ENCODE measurements around the gene AOC1. TPM values are rescaled to one million over a fixed set of nuclear protein-coding genes. Genes with fewer than 3 reads are reported as not detected.

Gene AOC1
- polyA plus RNA-seq, 4 donors: 72.7 to 325 (median 173) TPM

GRCh38 chr7:150867605-150868004 lies 15.3 kb downstream of the AOC1 start:
- WGBS, 3 donors: 81 to 91% (median 86%) methylated on average over 7 of the region's 7 CpGs
- no peak for DNase-seq
- no peaks in the 10 kb centered on the region for H3K4me1 ChIP-seq (ENCODE audit: control insufficient read depth in 3 of 3, insufficient read depth in 2 of 3, low read depth in 1 of 3, low read length in 2 of 3)
- no peaks in the 10 kb centered on the region for H3K36me3 ChIP-seq (ENCODE audit: control insufficient read depth in 3 of 3, insufficient read depth in 2 of 3, low read depth in 1 of 3, low read length in 3 of 3)
- H3K27ac ChIP-seq (ENCODE audit: low read depth in 1 of 3, low read length in 2 of 3): no peak overlapping the region
- FAIRE-seq: no peak
- H3K27me3 ChIP-seq (ENCODE audit: control insufficient read depth in 3 of 3, insufficient read depth in 3 of 3, low read length in 3 of 3): no peaks in the 10 kb centered on the region
- no peak overlapping the region for H3K4me3 ChIP-seq (ENCODE audit: low read depth in 1 of 3, low read length in 3 of 3)
- H3K9me3 ChIP-seq (ENCODE audit: control insufficient read depth in 2 of 2, insufficient read depth in 1 of 2, low read depth in 1 of 2, low read length in 1 of 2): peaks cover 0 to 9% of the 10 kb centered on the region in 2 donors

DNA sequence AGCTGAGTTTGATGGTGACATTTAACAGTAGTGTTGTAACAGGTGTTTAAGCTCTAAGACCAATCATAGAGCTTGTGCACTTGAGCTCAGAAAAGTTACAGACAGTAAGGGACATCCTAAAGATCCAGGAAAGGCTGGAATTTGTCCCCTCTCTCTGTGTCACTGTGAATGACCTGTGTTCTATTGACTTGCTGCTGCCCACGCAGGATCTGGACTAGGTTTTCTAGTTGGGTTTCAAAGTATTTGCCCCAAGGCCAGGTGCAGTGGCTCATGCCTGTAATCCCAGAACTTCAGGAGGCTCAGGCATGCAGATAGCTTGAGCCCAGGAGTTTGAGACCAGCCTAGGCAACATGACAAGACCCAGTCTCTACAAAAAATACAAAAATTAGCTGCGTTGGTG lies 17.1 kb downstream of the AOC1 start:
- Histone ChIP-seq H3K4me3 (ENCODE audit: low read depth in 1 of 3, low read length in 3 of 3) (no peak overlapping the region), H3K36me3 (ENCODE audit: control insufficient read depth in 3 of 3, insufficient read depth in 2 of 3, low read depth in 1 of 3, low read length in 3 of 3) (no peaks in the 10 kb centered on the region), H3K27me3 (ENCODE audit: control insufficient read depth in 3 of 3, insufficient read depth in 3 of 3, low read length in 3 of 3) (no peaks in the 10 kb centered on the region), H3K9me3 (ENCODE audit: control insufficient read depth in 2 of 2, insufficient read depth in 1 of 2, low read depth in 1 of 2, low read length in 1 of 2) (peaks cover 0 to 4% of the 10 kb centered on the region in 2 donors), H3K4me1 (ENCODE audit: control insufficient read depth in 3 of 3, insufficient read depth in 2 of 3, low read depth in 1 of 3, low read length in 2 of 3) (no peaks in the 10 kb centered on the region), H3K27ac (ENCODE audit: low read depth in 1 of 3, low read length in 2 of 3) (no peak overlapping the region)
- no peak for DNase-seq
- WGBS, 3 donors: 60 to 84% (median 79%) methylated on average over 2 of the region's 2 CpGs
- FAIRE-seq: no peak

- H3K27me3 ChIP-seq (ENCODE audit: control insufficient read depth in 3 of 3, insufficient read depth in 3 of 3, low read length in 3 of 3): no peaks in the 10 kb centered on the region
- peaks cover 0 to 4% of the 10 kb centered on the region in 2 donors for H3K9me3 ChIP-seq (ENCODE audit: control insufficient read depth in 2 of 2, insufficient read depth in 1 of 2, low read depth in 1 of 2, low read length in 1 of 2)
- H3K27ac ChIP-seq (ENCODE audit: low read depth in 1 of 3, low read length in 2 of 3): no peak overlapping the region
- H3K36me3 ChIP-seq (ENCODE audit: control insufficient read depth in 3 of 3, insufficient read depth in 2 of 3, low read depth in 1 of 3, low read length in 3 of 3): no peaks in the 10 kb centered on the region
- DNase-seq: no peak
- H3K4me1 ChIP-seq (ENCODE audit: control insufficient read depth in 3 of 3, insufficient read depth in 2 of 3, low read depth in 1 of 3, low read length in 2 of 3): no peaks in the 10 kb centered on the region
- no peak overlapping the region for H3K4me3 ChIP-seq (ENCODE audit: low read depth in 1 of 3, low read length in 3 of 3)
- no peak for FAIRE-seq
These were observed 19.3 kb downstream of the AOC1 start for GRCh38 chr7:150871601-150872000.

DNA sequence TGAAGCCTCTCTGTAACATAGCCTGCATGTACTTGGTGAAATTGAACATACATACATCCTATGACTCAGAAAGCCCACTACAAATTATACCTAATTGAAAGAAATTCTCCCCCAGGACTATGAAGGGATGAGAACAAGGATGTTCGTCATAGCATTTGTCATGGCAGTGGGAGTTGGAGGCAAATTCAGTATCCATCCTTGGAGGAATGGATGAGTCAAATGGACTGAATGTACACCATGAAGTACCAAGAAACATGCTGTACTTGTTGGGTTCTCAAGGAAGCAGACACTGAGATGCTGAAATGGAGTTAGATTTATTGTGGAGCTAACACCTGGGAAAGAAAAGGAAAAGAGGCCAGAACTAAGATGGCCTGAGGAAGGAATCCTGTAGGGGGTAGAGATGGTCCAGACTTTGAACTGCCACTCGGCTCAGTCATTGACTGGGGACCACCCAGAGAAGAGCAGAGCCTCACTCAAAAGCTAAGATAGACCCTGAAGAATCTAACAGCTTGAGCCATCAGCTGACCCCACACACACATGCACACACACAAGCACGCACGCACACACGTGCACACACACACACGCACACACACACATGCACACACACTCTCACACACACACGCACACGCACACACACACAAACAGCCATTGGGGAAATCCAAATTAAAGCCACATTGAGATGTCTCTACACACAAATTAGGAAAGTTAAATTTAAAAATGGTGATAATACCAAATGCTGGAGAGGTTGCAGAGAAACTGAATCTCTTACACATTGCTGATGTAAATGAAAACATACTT lies 22.3 kb downstream of the AOC1 start:
- Histone ChIP-seq H3K4me3 (ENCODE audit: low read depth in 1 of 3, low read length in 3 of 3) (no peak overlapping the region), H3K27ac (ENCODE audit: low read depth in 1 of 3, low read length in 2 of 3) (no peak overlapping the region), H3K27me3 (ENCODE audit: control insufficient read depth in 3 of 3, insufficient read depth in 3 of 3, low read length in 3 of 3) (peaks cover 0 to 2% (median 0%) of the 10 kb centered on the region in 3 donors), H3K4me1 (ENCODE audit: control insufficient read depth in 3 of 3, insufficient read depth in 2 of 3, low read depth in 1 of 3, low read length in 2 of 3) (peaks cover 0 to 3% (median 0%) of the 10 kb centered on the region in 3 donors), H3K9me3 (ENCODE audit: control insufficient read depth in 2 of 2, insufficient read depth in 1 of 2, low read depth in 1 of 2, low read length in 1 of 2) (peaks cover 0 to 3% of the 10 kb centered on the region in 2 donors), H3K36me3 (ENCODE audit: control insufficient read depth in 3 of 3, insufficient read depth in 2 of 3, low read depth in 1 of 3, low read length in 3 of 3) (no peaks in the 10 kb centered on the region)
- 86 to 93% (median 90%) methylated on average over 8 of the region's 8 CpGs for WGBS, 3 donors
- FAIRE-seq (no peak), DNase-seq (no peak)

GRCh38 chr7:150875791-150876190 lies 23.5 kb downstream of the AOC1 start:
- peaks cover 0 to 3% (median 0%) of the 10 kb centered on the region in 3 donors for H3K4me1 ChIP-seq (ENCODE audit: control insufficient read depth in 3 of 3, insufficient read depth in 2 of 3, low read depth in 1 of 3, low read length in 2 of 3)
- peaks cover 1 to 8% of the 10 kb centered on the region in 2 donors for H3K9me3 ChIP-seq (ENCODE audit: control insufficient read depth in 2 of 2, insufficient read depth in 1 of 2, low read depth in 1 of 2, low read length in 1 of 2)
- DNase-seq (peak in 1 of 2 donors; percentile 34), FAIRE-seq (no peak)
- H3K36me3 ChIP-seq (ENCODE audit: control insufficient read depth in 3 of 3, insufficient read depth in 2 of 3, low read depth in 1 of 3, low read length in 3 of 3): no peaks in the 10 kb centered on the region
- no peak overlapping the region for H3K27ac ChIP-seq (ENCODE audit: low read depth in 1 of 3, low read length in 2 of 3)
- 70% methylated on average over 4 of the region's 4 CpGs for WGBS, 3 donors
- no peak overlapping the region for H3K4me3 ChIP-seq (ENCODE audit: low read depth in 1 of 3, low read length in 3 of 3)
- peaks cover 0 to 2% (median 0%) of the 10 kb centered on the region in 3 donors for H3K27me3 ChIP-seq (ENCODE audit: control insufficient read depth in 3 of 3, insufficient read depth in 3 of 3, low read length in 3 of 3)

- peak; percentile 80 to 91 for DNase-seq
- H3K36me3 ChIP-seq (ENCODE audit: control insufficient read depth in 3 of 3, insufficient read depth in 2 of 3, low read depth in 1 of 3, low read length in 3 of 3): no peaks in the 10 kb centered on the region
- H3K27ac ChIP-seq (ENCODE audit: low read depth in 1 of 3, low read length in 2 of 3): peak overlapping the region in 1 of 3 donors; percentile 50
- 5 to 7% (median 6%) methylated on average over 16 to 19 of the region's 19 CpGs for whole genome bisulfite sequencing, 3 donors
- H3K9me3 ChIP-seq (ENCODE audit: control insufficient read depth in 2 of 2, insufficient read depth in 1 of 2, low read depth in 1 of 2, low read length in 1 of 2): peaks cover 1 to 8% of the 10 kb centered on the region in 2 donors
- H3K27me3 ChIP-seq (ENCODE audit: control insufficient read depth in 3 of 3, insufficient read depth in 3 of 3, low read length in 3 of 3): peaks cover 0 to 2% (median 0%) of the 10 kb centered on the region in 3 donors
- H3K4me1 ChIP-seq (ENCODE audit: control insufficient read depth in 3 of 3, insufficient read depth in 2 of 3, low read depth in 1 of 3, low read length in 2 of 3): peaks cover 0 to 3% (median 0%) of the 10 kb centered on the region in 3 donors
- H3K4me3 ChIP-seq (ENCODE audit: low read depth in 1 of 3, low read length in 3 of 3): peak overlapping the region in 1 of 3 donors; percentile 16
- FAIRE-seq: no peak
These were observed 24.7 kb downstream of the AOC1 start for GRCh38 chr7:150876817-150877526.

GRCh38 chr7:150877536-150877935 lies 25.2 kb downstream of the AOC1 start:
- Histone ChIP-seq H3K36me3 (ENCODE audit: control insufficient read depth in 3 of 3, insufficient read depth in 2 of 3, low read depth in 1 of 3, low read length in 3 of 3) (no peaks in the 10 kb centered on the region), H3K9me3 (ENCODE audit: control insufficient read depth in 2 of 2, insufficient read depth in 1 of 2, low read depth in 1 of 2, low read length in 1 of 2) (peaks cover 1 to 8% of the 10 kb centered on the region in 2 donors), H3K27ac (ENCODE audit: low read depth in 1 of 3, low read length in 2 of 3) (peak overlapping the region in 1 of 3 donors; percentile 54), H3K4me1 (ENCODE audit: control insufficient read depth in 3 of 3, insufficient read depth in 2 of 3, low read depth in 1 of 3, low read length in 2 of 3) (peaks cover 0 to 3% (median 0%) of the 10 kb centered on the region in 3 donors), H3K4me3 (ENCODE audit: low read depth in 1 of 3, low read length in 3 of 3) (no peak overlapping the region), H3K27me3 (ENCODE audit: control insufficient read depth in 3 of 3, insufficient read depth in 3 of 3, low read length in 3 of 3) (peaks cover 0 to 2% (median 0%) of the 10 kb centered on the region in 3 donors)
- 70 to 79% (median 74%) methylated on average over 4 of the region's 4 CpGs for WGBS, 3 donors
- no peak for DNase-seq
- no peak for FAIRE-seq

GRCh38 chr7:150879345-150879744 lies 27.0 kb downstream of the AOC1 start:
- no peak overlapping the region for H3K27ac ChIP-seq (ENCODE audit: low read depth in 1 of 3, low read length in 2 of 3)
- no peak for FAIRE-seq

More at GRCh38 chr7:150879345-150879744, 27.0 kb downstream of the AOC1 start:
- DNase-seq: no peak
- Histone ChIP-seq H3K36me3 (ENCODE audit: control insufficient read depth in 3 of 3, insufficient read depth in 2 of 3, low read depth in 1 of 3, low read length in 3 of 3) (no peaks in the 10 kb centered on the region), H3K4me3 (ENCODE audit: low read depth in 1 of 3, low read length in 3 of 3) (no peak overlapping the region), H3K27me3 (ENCODE audit: control insufficient read depth in 3 of 3, insufficient read depth in 3 of 3, low read length in 3 of 3) (peaks cover 0 to 2% (median 0%) of the 10 kb centered on the region in 3 donors), H3K9me3 (ENCODE audit: control insufficient read depth in 2 of 2, insufficient read depth in 1 of 2, low read depth in 1 of 2, low read length in 1 of 2) (peaks cover 1 to 8% of the 10 kb centered on the region in 2 donors), H3K4me1 (ENCODE audit: control insufficient read depth in 3 of 3, insufficient read depth in 2 of 3, low read depth in 1 of 3, low read length in 2 of 3) (peaks cover 0 to 3% (median 0%) of the 10 kb centered on the region in 3 donors)
